EH (cell line): ENCODE measurements around the gene DCT.
"Not testable (repeated sequence)": the region's sequence is repeated elsewhere in the genome, so short reads cannot be mapped to it uniquely, and the experiment has no call there.

Experiments used
- DNase-seq: peaks from one replicate; pipeline ENCODE4 v3.0.0-alpha.2; 2015; ENCODE audit warnings: low read depth

The DCT gene

DNA sequence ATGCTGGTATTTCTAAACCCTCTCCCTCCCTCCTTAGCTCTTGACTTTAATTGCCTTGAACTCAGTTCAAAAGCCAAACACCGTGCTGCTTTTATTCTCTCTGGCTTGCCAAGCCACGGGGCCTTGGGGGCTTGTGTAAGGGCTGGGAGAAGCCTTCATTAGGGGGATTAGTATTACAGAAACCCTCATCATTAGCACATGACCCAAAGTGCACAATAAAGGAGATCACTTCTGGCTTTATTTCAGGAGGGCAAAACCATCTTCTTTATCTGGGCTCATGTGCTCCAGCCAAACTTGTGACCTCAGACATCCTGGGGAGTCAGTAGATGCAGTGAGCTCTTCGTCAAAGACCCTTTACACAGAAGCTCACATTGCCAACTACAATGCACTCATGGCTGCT lies at the start of gene DCT:
DCT (minus strand) TSS at position 67 of the 400 bp plus-strand sequence. CDS start 427 bp downstream, outside the sequence.
- no peak for DNase-seq

DNA sequence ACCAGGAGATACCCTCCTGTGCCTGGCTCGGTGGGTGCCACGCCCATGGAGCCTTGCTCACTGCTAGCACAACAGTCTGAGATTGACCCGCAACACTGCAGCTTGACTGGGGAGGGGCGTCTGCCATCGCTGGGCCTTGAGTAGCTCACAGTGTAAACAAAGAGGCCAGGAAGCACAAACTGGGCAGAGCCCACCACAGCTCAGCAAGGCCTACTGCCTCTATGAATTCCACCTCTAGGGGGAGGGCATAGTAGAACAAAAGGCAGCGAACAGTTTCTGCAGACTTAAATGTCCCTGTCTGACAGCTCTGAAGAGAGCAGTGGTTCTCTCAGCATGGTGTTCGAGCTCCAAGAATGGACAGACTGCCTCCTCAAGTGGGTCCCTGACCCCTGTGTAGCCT lies 47.5 kb upstream of the DCT start:
- DNase-seq = not testable (repeated sequence)

DNA sequence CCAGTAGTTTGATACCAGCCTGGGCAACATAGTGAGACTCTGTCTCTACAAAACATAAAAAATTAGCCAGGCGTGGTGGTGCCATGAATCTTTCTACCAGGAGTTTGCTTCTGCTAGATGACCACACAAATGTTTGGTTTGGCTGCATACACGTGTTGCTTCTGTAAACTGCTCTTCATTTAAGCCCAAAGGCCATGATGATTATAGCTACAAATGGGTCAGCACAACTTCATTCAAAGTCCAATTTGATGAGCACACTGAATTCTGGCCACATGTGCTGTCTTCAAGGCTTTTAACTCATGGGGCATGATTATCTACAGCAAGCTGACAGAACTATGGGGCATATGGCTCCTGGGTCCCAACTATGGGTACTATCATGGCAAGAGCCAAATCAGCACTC lies 46.3 kb upstream of the DCT start:
- DNase-seq = no peak

DNA sequence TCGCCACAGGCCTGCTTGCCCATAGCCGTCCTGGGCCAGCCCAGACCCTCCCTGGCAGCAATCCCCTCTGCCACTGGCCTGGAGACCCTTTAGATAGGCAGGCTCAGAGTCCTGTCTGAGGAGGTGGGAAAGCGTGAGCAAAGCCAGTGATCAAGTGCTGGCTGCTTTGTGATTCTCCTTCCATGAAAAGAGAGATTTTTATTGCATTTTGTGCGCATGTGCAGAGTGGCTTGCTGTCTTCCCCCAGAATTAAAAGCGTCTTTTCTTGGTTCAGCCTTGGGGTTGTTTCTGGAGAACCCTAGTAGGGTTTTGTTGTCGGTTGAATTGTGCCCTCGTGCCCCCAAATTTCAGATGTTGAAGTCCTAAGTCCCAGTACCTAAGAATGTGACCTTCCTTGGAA lies 44.9 kb upstream of the DCT start:
- DNase-seq = no peak

DNA sequence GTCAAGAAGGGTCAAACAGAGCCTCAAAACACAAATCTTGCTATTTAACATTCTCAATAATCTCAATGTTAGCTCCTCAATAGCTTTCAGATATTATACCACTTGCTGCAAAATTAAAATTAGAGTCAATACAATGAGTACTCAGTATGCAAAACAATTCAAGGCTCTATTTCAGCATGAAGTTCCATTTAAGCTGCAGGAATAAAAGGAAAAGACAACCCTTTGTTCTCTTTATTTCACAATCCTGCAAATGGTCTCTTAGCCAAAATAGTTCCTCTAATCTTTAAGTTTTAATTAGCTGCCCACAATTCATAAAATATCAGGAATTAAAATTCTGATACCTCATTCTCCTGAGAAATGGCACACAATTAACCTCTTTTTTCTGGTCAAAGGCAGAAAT lies 40.5 kb upstream of the DCT start:
- DNase-seq = no peak

DNA sequence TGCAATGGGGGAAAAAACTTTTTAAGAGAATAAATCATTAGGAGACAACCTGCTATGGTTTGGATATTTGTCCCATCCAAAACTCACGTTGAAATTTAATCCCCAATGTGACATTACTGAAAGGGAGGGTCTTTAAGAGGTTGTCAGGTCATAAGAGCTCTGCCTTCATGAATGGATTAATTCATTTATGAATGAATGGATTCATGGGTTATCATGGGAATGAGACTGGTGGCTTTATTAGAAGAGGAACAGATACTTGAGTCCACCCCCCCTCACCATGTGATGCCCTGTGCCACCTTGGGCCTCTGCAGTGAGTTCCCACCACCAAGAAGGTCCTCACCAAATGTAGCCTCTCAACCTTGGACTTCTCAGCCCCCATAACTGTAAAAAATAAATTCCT lies 37.0 kb upstream of the DCT start:
- DNase-seq = no peak

DNA sequence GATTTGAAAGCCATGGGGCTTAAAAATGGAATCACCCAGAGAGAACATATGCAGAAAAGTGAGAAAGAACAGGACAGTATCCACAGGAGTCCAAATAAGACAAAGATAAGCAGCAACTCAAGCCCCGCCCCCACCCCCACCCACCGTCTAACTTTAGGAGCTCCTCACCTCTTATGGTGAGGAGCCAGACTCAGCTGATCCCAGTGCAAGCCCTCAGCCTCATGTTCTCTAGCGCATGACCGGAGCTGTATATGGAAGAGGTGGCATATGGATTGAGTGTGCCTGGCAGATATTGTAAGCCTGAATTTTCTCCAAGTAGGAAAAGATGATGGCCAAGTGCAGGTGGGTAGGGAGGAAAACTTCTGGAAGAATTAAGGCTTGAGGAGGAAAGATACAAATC lies 36.4 kb upstream of the DCT start:
- DNase-seq = no peak

DNA sequence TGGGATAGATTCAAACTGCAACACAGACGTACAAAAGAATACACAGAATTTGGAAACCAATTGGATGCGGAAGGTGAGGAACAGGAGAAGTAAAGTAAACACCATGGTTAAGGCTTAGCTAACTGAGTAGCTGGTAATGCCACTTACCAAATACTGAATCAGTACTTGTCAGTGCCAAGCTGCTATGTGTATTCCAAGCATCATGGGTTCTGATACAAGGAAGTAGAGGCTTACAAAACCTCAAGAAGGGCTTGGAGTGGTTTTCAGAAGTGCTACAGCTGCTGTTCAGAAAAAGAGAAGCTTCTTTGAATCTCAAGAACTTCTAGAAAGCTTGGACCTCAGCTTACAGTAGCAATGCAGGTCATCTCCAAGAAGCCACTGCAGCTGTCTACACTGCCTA lies 35.9 kb upstream of the DCT start:
- DNase-seq = no peak

DNA sequence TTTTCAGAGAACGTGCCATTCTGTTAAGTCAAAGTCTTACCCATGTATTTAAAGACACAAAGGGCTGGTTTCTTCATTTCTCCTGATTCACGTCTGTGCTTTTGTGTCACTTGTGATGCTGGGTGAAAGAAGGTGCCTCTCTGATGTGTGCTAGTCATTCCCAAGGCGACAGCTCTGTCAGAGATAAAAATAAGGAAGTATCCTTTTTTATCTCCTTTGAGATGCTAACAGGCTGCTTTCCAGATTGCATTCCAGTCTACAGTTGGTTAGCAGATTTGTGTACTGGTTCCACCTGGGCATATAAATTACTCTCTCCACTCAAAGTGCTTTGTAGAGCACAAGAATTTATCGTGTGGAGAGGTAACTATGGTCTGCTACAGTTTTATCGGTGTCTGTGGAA lies 33.5 kb upstream of the DCT start:
- no peak for DNase-seq

DNA sequence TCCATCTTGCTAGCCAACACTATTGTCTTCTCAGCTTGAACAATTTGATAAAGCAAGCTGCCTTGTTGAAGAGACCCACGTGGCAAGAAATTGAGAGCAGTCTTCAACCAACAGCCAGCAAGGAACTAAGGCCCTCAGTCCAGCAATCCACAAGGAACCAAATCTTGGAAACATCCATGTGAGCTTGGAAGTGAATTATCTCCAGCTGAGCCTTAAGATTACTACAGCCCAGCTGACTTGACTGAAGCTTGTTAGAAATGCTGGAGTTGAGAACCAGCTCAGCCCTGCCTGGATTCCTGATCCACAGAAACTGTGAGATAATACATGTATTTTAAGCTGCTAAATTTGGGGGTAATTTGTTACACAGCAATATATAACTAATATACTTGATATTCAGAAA lies 26.2 kb upstream of the DCT start:
- DNase-seq = no peak

DNA sequence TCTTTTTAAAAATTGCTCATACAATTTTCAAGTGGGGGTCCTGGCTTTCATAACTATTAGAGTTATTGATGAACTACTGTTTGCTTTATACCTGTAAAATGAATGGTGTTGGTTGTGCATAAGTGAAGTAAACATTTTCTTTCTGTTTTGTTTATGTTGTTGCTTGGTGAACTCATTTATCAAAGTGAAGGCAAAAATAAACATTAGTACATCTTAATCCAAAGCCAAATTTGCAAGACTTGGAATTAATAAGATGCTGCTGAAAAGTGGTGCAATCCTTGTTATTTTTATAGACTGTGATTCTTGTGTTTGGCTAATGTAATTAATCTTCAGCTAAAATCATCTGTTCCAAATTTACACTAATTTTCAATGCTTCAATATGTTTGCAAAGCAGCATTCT lies 24.4 kb upstream of the DCT start:
- DNase-seq = no peak

DNA sequence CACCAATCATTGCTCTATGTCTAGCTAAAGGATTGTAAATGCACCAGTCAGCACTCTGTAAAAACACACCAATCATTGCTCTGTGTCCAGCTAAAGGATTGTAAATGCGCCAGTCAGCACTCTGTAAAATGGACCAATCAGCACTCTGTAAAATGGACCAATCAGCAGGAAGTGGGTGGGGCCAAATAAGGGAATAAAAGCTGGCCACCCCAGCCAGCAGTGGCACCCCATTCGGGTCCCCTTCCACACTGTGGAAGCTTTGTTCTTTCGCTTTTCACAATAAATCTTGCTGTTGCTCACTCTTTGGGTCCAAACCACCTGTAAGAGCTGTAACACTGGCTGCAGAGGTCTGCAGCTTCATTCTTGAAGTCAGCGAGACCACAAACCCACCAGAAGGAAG lies 19.3 kb upstream of the DCT start:
- not testable (repeated sequence) for DNase-seq

DNA sequence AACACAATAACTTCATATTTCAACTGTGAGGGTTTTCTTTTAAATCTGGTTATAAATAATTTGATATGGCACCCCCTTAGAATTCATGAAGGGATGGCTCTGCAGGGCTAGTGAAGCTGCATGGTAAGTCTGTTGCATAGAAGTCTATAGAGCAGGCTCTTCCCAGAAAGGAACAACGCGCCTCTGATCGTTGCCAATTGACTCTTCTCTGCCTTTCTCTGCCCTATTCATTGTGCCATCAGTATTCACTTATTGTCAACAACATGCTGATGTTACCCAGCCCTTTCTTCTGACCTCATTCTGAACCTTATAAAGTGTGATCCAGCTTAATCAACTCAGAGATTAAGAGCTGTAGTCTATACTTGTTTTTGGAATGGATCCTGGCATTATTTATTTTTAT lies 16.3 kb upstream of the DCT start:
- DNase-seq = no peak

DNA sequence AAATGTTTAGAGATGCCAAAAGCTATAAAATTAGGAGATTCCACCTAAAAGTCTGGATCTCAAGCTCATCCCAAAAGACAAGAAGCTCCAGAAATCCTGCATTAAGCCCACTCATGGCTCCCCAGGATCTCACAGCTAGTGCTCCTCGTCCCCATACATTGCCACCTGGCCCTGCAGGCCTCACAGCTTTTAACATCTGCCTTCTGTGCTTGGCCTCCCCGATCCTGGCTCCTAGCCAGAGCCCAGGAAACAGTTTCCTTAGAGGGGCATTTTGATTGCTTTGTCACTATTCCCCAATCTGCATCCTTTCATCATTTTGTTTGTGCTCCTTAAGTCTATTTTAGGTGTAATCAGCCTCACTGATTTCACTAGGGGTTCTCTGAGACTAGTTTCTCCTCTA lies 14.5 kb upstream of the DCT start:
- no peak for DNase-seq

DNA sequence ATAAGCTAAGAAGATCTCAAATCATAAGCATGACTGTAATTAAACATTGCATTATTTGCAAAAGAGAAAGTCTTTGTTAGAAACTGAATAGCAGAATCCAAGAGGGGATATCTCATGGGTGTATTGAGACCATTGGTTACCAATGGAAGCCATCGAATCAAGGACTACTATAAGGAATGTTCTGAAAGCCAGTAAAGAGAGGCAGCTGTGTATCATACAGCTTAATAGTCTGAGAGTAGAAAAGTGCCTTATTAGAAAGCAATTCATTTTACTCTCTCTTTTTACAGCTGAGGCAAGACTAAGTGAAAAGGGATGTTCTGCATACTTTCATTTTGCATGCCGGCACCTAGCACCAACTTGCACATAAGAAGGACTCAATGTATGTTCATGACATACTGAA lies 7.6 kb upstream of the DCT start:
- DNase-seq = no peak

DNA sequence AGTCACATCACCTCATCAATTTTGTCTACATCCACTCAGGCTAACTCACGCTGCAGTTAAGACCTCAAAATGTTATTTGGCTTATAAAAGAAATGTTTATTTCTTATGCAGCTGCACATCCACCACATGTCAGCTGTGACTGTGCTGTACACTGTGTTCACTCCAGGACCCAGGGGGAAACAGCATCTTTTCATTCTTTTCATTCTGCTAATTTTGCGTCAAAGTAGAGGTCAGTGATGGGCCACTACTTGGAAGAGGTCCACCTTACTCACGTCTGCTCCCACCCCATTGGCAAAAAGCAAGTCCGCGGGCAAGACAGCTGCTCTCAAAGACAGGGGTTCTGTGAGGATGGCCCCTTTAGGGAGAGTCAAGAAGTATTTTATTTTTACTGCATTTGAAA lies 4.5 kb upstream of the DCT start:
- no peak for DNase-seq

DNA sequence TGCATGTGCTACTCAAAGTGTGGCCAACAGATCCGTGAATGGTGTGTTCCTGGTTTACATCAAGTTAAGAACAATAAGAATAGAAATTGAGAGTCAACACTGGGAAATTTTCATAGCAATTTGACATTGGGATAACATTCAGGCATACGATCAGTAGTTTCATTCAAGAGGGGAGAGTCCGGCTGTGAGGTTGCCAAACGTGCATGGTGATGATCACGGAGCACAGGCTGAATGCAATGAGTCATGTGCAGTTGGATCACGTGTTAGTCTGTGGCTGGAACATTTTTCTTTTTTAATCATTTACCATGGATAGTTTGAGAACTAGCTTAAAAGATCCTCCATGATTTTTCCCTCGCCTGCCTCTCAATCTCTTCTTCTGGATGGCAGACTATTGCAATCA lies 2.5 kb upstream of the DCT start:
- DNase-seq = peak; percentile 33

DNA sequence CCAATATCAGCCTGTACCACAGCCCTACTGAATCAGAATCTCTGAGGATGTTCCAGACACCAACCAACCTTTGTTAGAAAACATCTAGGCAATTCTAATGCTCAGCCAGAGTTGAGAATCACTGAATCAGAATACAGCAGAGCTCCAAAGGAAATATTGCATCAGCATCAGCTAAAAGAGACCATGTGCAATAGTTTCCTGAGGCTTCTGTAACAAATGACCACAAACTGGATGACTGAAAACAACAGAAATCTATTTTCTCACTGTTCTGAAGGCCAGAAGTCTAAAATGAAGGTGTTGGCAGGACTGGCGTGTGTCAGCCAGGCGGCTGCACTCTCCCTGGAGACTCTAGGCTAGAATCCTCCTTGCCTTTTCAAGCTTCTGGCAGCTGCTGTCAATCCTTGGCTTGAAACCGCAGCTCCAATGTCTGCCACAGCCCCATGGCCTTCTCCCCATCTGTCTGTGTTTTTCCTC lies 1.2 kb upstream of the DCT start:
- peak; percentile 9 for DNase-seq

DNA sequence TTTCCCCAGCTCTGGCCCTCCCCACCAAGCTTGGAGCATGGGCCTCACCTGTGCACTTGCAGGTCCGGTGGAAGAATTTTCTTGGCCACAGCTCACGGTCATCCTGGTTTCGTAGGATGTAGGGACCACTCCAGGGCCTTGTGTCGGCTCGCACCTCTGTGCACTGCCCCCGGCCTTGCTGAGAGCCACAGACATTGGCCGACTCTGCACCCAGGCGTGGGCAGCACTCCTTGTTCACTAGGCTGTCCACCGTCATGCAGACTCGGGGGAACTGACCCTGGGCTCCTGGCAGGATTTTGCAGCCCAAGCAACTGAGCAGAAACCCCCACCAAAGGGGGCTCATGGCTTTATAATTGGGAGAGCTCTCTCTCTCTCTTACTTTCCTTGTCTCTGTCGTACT lies 569 bp downstream of the DCT start:
- DNase-seq = no peak

DNA sequence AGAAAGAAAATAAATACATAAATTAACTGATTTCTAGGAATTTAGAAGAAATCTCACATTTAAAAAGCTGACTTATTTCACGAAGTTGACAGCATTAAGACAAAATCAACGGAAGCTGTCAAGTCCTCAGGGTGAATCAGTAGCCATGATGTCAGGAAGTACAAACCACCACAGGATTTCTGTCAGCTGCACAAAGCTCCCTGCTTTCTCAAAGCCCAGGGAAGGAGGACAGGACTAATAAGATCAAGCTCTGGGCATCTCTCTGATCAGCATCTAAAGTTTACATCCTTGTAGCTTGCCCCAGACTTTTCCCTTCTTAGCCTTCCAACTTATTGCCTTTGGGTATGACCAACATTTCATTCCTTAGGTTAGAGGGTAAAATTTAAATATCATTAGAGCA lies 9.4 kb downstream of the DCT start:
- DNase-seq = no peak

DNA sequence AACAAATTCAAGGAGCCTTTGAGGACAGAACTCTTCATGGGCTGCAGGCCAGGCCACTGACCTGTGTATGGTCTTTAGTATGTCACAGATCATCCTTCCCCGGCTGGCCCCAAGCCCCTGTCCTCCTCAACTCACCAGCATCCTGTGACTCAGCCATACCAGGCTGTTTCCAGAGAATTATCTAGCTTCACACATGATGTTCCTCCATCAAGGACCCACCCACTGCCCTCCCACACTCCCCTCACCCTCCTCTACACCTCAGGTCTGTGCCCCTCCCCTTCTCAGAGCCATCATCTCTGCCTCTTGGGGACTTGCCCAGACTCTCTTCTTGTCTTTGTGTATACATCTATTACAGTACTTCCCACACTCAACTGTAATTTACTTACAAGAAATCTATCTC lies 14.7 kb downstream of the DCT start:
- DNase-seq = no peak

DNA sequence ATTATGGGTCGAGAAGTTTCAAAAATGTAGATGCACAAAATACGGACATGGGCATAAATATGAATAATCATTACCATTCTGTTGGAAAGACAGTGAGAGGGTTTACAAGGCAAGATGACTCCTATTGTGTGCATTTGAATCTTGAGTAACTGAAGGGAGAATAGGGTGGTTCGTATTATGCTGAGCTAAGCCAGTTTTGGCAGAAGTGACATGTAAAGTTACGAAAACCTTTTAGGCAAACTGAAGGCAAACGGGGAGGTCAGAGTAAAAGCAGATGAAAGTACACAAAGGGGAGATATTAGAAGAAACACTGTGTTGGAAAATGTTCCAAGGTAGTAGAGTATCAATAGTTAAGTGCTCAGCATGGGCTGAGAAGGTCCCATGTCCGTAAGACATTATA lies 16.8 kb downstream of the DCT start:
- no peak for DNase-seq

DNA sequence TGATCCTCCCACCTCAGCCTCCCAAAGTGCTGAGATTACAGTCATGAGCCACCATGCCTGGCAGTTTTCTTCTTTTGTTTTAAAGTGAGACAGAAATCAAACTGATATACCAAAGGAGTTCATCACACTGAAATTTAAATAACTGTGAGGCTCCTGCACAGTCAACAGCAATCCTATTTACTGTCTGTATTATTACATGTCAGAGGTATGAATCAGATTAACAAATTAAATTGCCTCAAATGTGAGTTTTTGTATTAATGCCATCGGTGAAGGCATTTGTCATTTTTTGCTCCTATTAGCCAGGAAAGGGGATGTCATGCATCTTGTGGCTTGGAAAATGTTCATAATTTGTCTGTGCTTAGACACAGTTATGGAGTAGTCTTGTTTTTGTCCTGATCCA lies 20.4 kb downstream of the DCT start:
- DNase-seq = no peak

DNA sequence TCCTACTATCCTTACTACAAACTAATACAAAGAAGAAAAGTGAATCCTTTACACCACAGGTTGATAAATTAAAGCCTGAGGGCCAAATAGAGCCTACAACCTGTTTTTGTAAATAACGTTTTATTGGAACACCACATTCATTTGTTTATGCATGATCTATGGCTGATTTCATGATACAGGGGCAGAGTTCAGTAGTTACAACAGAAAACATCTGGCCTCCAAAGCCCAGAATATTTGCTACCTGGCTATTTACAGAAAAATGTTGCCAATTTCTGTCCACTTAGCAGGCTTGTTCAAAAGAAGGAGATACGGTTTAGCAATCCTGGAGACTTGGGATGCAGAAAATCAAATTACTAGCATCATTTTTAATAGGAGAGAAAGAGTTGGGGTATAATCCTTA lies 24.1 kb downstream of the DCT start:
- DNase-seq = no peak

DNA sequence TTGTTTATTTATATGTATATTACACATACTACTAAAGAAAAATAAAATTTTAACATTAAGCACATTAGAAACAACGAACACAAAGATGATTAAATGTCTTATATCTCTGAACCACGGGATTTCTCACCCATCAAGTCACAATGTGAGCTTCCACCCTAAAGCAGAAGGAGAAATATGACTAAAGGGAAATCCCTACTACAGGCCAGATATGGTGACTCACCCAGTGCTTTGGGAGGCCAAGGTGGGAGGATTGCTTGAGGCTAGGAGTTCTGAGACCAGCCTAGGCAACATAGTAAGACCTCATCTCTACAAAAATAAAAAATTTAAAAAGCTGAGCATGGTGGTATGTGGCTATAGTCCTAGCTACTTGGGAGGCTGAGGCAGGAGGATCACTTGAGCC lies 24.6 kb downstream of the DCT start:
- peak; percentile 1 for DNase-seq
